ENCODE measurements around the gene EFCAB8.

Gene EFCAB8

DNA sequence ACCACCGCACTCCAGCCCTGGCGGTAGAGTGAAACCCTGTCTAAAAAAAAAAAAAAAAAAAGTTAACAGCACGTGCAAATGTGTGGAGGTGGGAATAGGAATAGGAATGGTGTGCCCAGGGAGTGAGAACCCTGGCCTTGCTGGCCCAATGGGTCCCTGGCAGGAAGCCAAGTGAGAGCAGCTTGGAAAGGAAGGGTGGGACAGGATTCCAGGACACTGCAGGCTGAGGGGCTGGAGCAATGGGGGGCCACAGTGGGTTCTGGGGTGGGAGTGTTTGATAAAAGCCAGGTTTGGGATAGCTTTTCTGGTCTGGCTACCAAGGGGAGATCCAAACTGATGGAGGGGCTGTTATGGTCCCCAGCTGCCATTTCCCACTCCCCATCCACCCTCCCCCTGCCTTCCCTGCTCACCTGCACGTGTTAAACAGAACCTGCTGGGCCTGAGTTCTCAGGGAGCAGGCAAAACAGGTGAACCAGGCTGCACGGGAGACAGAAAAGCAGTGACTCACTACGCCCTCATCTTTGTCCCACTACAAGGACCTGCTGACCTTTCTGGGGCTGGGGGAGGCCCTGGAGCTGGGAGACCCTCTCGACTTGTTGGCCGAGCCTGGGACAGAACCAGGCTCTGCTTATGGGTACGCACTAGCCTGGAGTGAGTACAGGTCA, 142.2 kb downstream of the EFCAB8 start:
- 66% methylated on average over 9 of the region's 9 CpGs for WGBS
- H2BK15ac ChIP-seq (ENCODE audit: low read depth, poor library complexity, severe bottlenecking) = no peak overlapping the region
- no peak overlapping the region for H3K4ac ChIP-seq (ENCODE audit: low read depth in 1 of 2, low read length in 2 of 2)
- no peak overlapping the region for H3K4me2 ChIP-seq (ENCODE audit: low read length, poor library complexity, severe bottlenecking)
- H3K4me3 ChIP-seq (ENCODE audit: insufficient read depth in 1 of 2, low read depth in 1 of 2, low read length in 2 of 2) = no peak overlapping the region
- no peak overlapping the region for H3K9ac ChIP-seq (ENCODE audit: low read length)
- no peak overlapping the region for H3K14ac ChIP-seq (ENCODE audit: low read length in 2 of 2)
- peaks cover 3% of the 10 kb centered on the region for H3K9me3 ChIP-seq (ENCODE audit: control insufficient read depth, low read length)
- no peaks in the 10 kb centered on the region for H3K79me1 ChIP-seq (replicated peaks; ENCODE audit: low read length, poor library complexity, severe bottlenecking)
- H3K18ac ChIP-seq (ENCODE audit: low read depth in 1 of 2, low read length in 2 of 2) = no peak overlapping the region
- no peak overlapping the region for H2BK12ac ChIP-seq (ENCODE audit: low read length in 2 of 2)
- no peak overlapping the region for H2AFZ ChIP-seq (ENCODE audit: low read depth, low read length)
- H4K8ac ChIP-seq (ENCODE audit: low read length) = no peak overlapping the region
- H4K91ac ChIP-seq (ENCODE audit: low read length) = no peak overlapping the region
- H2AK5ac ChIP-seq (ENCODE audit: low read length, severe bottlenecking) = no peak overlapping the region
- no peak overlapping the region for H2BK5ac ChIP-seq (ENCODE audit: low read depth, low read length, poor library complexity, severe bottlenecking)
- DNase-seq = no peak
- peaks cover 0 to 11% of the 10 kb centered on the region in 2 experiments for H3K27me3 ChIP-seq (ENCODE audit: control insufficient read depth in 1 of 2, insufficient read depth in 1 of 2, low read length in 2 of 2)
- H3K23ac ChIP-seq (ENCODE audit: low read length in 2 of 2) = peak overlapping the region in 1 of 2 experiments; percentile 46
- H3K27ac ChIP-seq (ENCODE audit: low read length, poor library complexity, severe bottlenecking) = no peak overlapping the region
- no peaks in the 10 kb centered on the region for H3K4me1 ChIP-seq (ENCODE audit: control insufficient read depth, insufficient read depth, low read depth, low read length)
- no peaks in the 10 kb centered on the region for H3K36me3 ChIP-seq (ENCODE audit: control insufficient read depth in 1 of 2, insufficient read depth in 2 of 2, low read depth in 1 of 2, low read length in 2 of 2)
- no peak overlapping the region for H2BK120ac ChIP-seq (ENCODE audit: low read depth, low read length)

DNA sequence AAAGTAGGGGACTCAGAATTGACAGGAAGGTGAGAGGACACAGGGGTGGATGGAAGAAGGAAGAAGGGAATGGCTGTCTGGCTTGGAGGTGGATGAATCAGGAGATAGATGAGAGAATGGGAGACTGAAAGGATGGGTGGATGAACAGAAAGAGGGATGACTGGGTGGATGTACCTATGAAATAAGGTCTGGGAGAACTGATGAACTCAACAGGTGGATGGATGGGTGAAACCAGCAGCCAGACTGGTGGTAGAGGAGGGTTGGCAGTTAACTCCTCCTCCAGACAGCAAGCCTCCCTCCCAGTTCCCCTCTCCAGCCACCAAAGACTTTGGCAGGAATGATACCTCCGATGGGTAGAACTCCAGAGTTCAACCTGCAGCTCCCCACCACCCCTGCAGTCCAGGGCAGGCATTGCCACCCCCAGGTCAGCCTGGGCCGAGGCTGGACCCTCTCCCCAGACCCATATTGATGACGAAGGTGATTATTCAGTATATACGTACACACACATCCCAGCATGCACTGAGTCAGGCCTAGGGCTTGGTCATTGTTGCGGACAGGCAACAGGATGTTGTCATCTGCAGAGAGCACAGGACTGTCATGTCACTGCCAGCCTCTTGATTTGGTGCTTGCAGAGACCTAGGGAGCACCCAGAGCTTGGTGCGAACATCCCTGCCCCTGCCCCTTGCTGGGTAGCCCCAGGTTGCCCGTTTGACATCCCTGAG, 143.5 kb downstream of the EFCAB8 start:
- Histone ChIP-seq H3K4me1 (ENCODE audit: control insufficient read depth, insufficient read depth, low read depth, low read length) (no peaks in the 10 kb centered on the region), H3K14ac (ENCODE audit: low read length in 2 of 2) (no peak overlapping the region), H3K4me3 (ENCODE audit: insufficient read depth in 1 of 2, low read depth in 1 of 2, low read length in 2 of 2) (no peak overlapping the region), H3K36me3 (ENCODE audit: control insufficient read depth in 1 of 2, insufficient read depth in 2 of 2, low read depth in 1 of 2, low read length in 2 of 2) (no peaks in the 10 kb centered on the region), H2AK5ac (ENCODE audit: low read length, severe bottlenecking) (no peak overlapping the region), H4K91ac (ENCODE audit: low read length) (peak overlapping the region; percentile 40), H2BK15ac (ENCODE audit: low read depth, poor library complexity, severe bottlenecking) (no peak overlapping the region), H3K4me2 (ENCODE audit: low read length, poor library complexity, severe bottlenecking) (no peak overlapping the region), H3K27me3 (ENCODE audit: control insufficient read depth in 1 of 2, insufficient read depth in 1 of 2, low read length in 2 of 2) (peaks cover 0 to 11% of the 10 kb centered on the region in 2 experiments), H3K79me1 (replicated peaks; ENCODE audit: low read length, poor library complexity, severe bottlenecking) (no peaks in the 10 kb centered on the region), H3K23ac (ENCODE audit: low read length in 2 of 2) (no peak overlapping the region), H2BK120ac (ENCODE audit: low read depth, low read length) (no peak overlapping the region), H4K8ac (ENCODE audit: low read length) (no peak overlapping the region), H2AFZ (ENCODE audit: low read depth, low read length) (no peak overlapping the region), H2BK12ac (ENCODE audit: low read length in 2 of 2) (no peak overlapping the region), H3K4ac (ENCODE audit: low read depth in 1 of 2, low read length in 2 of 2) (no peak overlapping the region), H3K18ac (ENCODE audit: low read depth in 1 of 2, low read length in 2 of 2) (no peak overlapping the region), H3K9ac (ENCODE audit: low read length) (no peak overlapping the region), H3K27ac (ENCODE audit: low read length, poor library complexity, severe bottlenecking) (no peak overlapping the region), H3K9me3 (ENCODE audit: control insufficient read depth, low read length) (no peaks in the 10 kb centered on the region), H2BK5ac (ENCODE audit: low read depth, low read length, poor library complexity, severe bottlenecking) (no peak overlapping the region)
- WGBS = 79% methylated on average over 7 of the region's 7 CpGs
- no peak for DNase-seq

DNA sequence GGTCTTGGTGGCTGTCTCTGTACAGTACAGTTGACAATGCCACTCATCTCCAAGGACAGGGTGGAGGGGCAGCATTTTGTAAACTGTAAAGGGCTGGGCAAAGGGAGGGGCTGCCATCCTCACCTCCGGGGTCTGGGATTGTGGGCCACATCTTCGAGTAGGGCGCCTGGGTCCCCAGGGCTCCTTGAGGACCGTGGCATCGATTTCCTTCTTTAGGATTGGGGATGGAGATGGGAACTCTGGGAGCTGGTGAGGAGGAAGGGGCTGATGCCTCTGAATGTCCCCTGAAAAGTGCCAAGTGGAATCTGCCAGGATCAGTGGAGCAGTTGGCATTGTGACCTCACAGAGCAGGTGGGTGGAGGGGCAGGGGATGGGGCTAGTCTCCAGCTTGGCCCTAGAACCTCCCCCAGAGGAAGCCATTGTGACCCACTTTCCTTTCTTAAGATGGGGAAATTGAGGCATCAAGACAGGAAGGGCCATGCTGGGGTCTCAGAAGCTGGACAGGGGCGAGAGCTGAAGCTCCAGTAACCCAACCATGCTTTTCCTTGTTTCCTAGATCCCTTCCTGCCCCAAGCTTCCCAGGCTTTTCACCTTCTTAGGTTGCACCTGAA, 145.5 kb downstream of the EFCAB8 start, which contains the start of gene SUN5:
Gene SUN5 (minus strand): TSS at position 293 of the 611 bp plus-strand sequence. CDS start 93 bp downstream, at position 200.
- no peak within 1 kb of the TSS for H3K4me2 ChIP-seq (ENCODE audit: low read length, poor library complexity, severe bottlenecking)
- no peak within 1 kb of the TSS for H2AFZ ChIP-seq (ENCODE audit: low read depth, low read length)
- no peak within 1 kb of the TSS for H3K4ac ChIP-seq (ENCODE audit: low read depth in 1 of 2, low read length in 2 of 2)
- no peaks in the 10 kb centered on the region for H3K4me1 ChIP-seq (ENCODE audit: control insufficient read depth, insufficient read depth, low read depth, low read length)
- H3K27me3 ChIP-seq (ENCODE audit: control insufficient read depth in 1 of 2, insufficient read depth in 1 of 2, low read length in 2 of 2) = peaks cover 0 to 14% of the 10 kb centered on the region in 2 experiments
- H3K14ac ChIP-seq (ENCODE audit: low read length in 2 of 2) = no peak within 1 kb of the TSS
- no peak within 1 kb of the TSS for H2BK12ac ChIP-seq (ENCODE audit: low read length in 2 of 2)
- no peak within 1 kb of the TSS for H3K9ac ChIP-seq (ENCODE audit: low read length)
- WGBS = 75% methylated on average over 6 of the region's 6 CpGs
- H2AK5ac ChIP-seq (ENCODE audit: low read length, severe bottlenecking) = no peak within 1 kb of the TSS
- no peak within 1 kb of the TSS for H2BK15ac ChIP-seq (ENCODE audit: low read depth, poor library complexity, severe bottlenecking)
- no peak within 1 kb of the TSS for H3K4me3 ChIP-seq (ENCODE audit: insufficient read depth in 1 of 2, low read depth in 1 of 2, low read length in 2 of 2)
- H3K79me1 ChIP-seq (replicated peaks; ENCODE audit: low read length, poor library complexity, severe bottlenecking) = no peaks in the 10 kb centered on the region
- H4K91ac ChIP-seq (ENCODE audit: low read length) = no peak within 1 kb of the TSS
- H3K23ac ChIP-seq (ENCODE audit: low read length in 2 of 2) = no peak within 1 kb of the TSS
- no peaks in the 10 kb centered on the region for H3K9me3 ChIP-seq (ENCODE audit: control insufficient read depth, low read length)
- no peak within 1 kb of the TSS for H2BK5ac ChIP-seq (ENCODE audit: low read depth, low read length, poor library complexity, severe bottlenecking)
- no peak within 1 kb of the TSS for H3K18ac ChIP-seq (ENCODE audit: low read depth in 1 of 2, low read length in 2 of 2)
- H4K8ac ChIP-seq (ENCODE audit: low read length) = no peak within 1 kb of the TSS
- no peak within 1 kb of the TSS for H3K27ac ChIP-seq (ENCODE audit: low read length, poor library complexity, severe bottlenecking)
- DNase-seq = no peak
- no peak within 1 kb of the TSS for H2BK120ac ChIP-seq (ENCODE audit: low read depth, low read length)
- H3K36me3 ChIP-seq (ENCODE audit: control insufficient read depth in 1 of 2, insufficient read depth in 2 of 2, low read depth in 1 of 2, low read length in 2 of 2) = no peaks in the 10 kb centered on the region

DNA sequence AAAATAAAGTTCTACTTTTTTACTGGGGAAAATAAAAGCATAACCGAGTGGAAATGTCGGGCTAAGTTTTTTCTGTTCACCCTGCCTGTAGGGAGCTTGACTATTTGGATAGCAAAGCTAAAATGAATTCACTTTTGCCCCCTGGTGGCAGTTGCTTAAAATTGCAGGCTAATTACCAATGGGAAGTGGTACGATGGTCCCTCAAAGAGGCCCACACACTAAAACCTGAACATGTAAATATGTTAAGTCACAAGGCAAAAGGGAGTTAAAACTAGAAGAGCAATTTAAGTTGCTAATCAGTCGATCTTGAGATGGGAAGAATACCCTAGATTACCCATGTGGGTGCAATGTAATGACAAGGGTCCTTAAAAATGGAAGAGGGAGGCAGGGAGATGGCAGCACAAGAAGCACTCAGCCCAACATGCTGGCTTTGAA, 146.4 kb downstream of the EFCAB8 start:
- Histone ChIP-seq H3K4me2 (ENCODE audit: low read length, poor library complexity, severe bottlenecking) (no peak overlapping the region), H3K36me3 (ENCODE audit: control insufficient read depth in 1 of 2, insufficient read depth in 2 of 2, low read depth in 1 of 2, low read length in 2 of 2) (no peaks in the 10 kb centered on the region), H3K9ac (ENCODE audit: low read length) (no peak overlapping the region), H4K91ac (ENCODE audit: low read length) (no peak overlapping the region), H3K18ac (ENCODE audit: low read depth in 1 of 2, low read length in 2 of 2) (no peak overlapping the region), H3K23ac (ENCODE audit: low read length in 2 of 2) (no peak overlapping the region), H3K27ac (ENCODE audit: low read length, poor library complexity, severe bottlenecking) (no peak overlapping the region), H2BK15ac (ENCODE audit: low read depth, poor library complexity, severe bottlenecking) (no peak overlapping the region), H3K4me1 (ENCODE audit: control insufficient read depth, insufficient read depth, low read depth, low read length) (peaks cover 5% of the 10 kb centered on the region), H2AFZ (ENCODE audit: low read depth, low read length) (no peak overlapping the region), H2BK120ac (ENCODE audit: low read depth, low read length) (no peak overlapping the region), H3K79me1 (replicated peaks; ENCODE audit: low read length, poor library complexity, severe bottlenecking) (no peaks in the 10 kb centered on the region), H3K4ac (ENCODE audit: low read depth in 1 of 2, low read length in 2 of 2) (no peak overlapping the region), H3K4me3 (ENCODE audit: insufficient read depth in 1 of 2, low read depth in 1 of 2, low read length in 2 of 2) (no peak overlapping the region), H2BK5ac (ENCODE audit: low read depth, low read length, poor library complexity, severe bottlenecking) (no peak overlapping the region), H3K27me3 (ENCODE audit: control insufficient read depth in 1 of 2, insufficient read depth in 1 of 2, low read length in 2 of 2) (peaks cover 0 to 15% of the 10 kb centered on the region in 2 experiments), H3K9me3 (ENCODE audit: control insufficient read depth, low read length) (no peaks in the 10 kb centered on the region), H4K8ac (ENCODE audit: low read length) (no peak overlapping the region), H3K14ac (ENCODE audit: low read length in 2 of 2) (no peak overlapping the region), H2BK12ac (ENCODE audit: low read length in 2 of 2) (no peak overlapping the region), H2AK5ac (ENCODE audit: low read length, severe bottlenecking) (no peak overlapping the region)
- 42% methylated on average over 3 of the region's 4 CpGs for WGBS
- no peak for DNase-seq
